H9 (cell line): ENCODE results near the gene RPL10A. TPM values are rescaled to one million over a fixed set of nuclear protein-coding genes. Genes with fewer than 3 reads are reported as not detected.
A peak's percentile ranks its signal among the peaks of the same experiment; 100 is the strongest.

Experiments used
- DNase-seq: peaks from one replicate; pipeline ENCODE4 v3.0.0-alpha.2; 2017
- H2AFZ ChIP-seq: one replicate; pipeline ENCODE4 v1.6.1; 2013; ENCODE audit warnings: mild to moderate bottlenecking, low read length, control low read depth, moderate library complexity
- H2AK5ac ChIP-seq: 2 replicates; pipeline ENCODE4 v1.6.1; 2013; ENCODE audit warnings: low read length, control low read depth, mixed read lengths; ENCODE audit not compliant: insufficient read length
- H2BK120ac ChIP-seq: one replicate; pipeline ENCODE4 v1.6.1; 2013; ENCODE audit warnings: low read depth, mild to moderate bottlenecking, low read length, control low read depth, inconsistent platforms; ENCODE audit not compliant: poor library complexity, severe bottlenecking
- H2BK12ac ChIP-seq: 2 replicates; pipeline ENCODE4 v1.6.1; 2013; ENCODE audit warnings: low read length, control low read depth, mixed read lengths, low read depth; ENCODE audit not compliant: insufficient read length
- H2BK15ac ChIP-seq: 2 replicates; pipeline ENCODE4 v1.6.1; 2013; ENCODE audit warnings: low read depth, low read length, control low read depth
- H2BK20ac ChIP-seq: one replicate; pipeline ENCODE4 v1.6.1; 2013; ENCODE audit warnings: low read depth, mild to moderate bottlenecking, low read length, control low read depth, inconsistent platforms; ENCODE audit not compliant: poor library complexity, severe bottlenecking
- H2BK5ac ChIP-seq: 2 replicates; pipeline ENCODE4 v1.6.1; 2013; ENCODE audit warnings: low read length, control low read depth, mixed read lengths; ENCODE audit not compliant: insufficient read length
- H3K14ac ChIP-seq: 2 replicates; pipeline ENCODE4 v1.6.1; 2013; ENCODE audit warnings: low read length, control low read depth; ENCODE audit not compliant: insufficient read depth
- H3K18ac ChIP-seq: 2 replicates; pipeline ENCODE4 v1.6.1; 2013; ENCODE audit warnings: low read depth, mild to moderate bottlenecking, mixed read lengths, low read length, control low read depth; ENCODE audit not compliant: insufficient read length
- H3K23ac ChIP-seq: 2 replicates; pipeline ENCODE4 v1.6.1; 2013; ENCODE audit warnings: low read length, control low read depth, mixed read lengths, low read depth; ENCODE audit not compliant: insufficient read length
- H3K23me2 ChIP-seq: 2 replicates; pipeline ENCODE4 v1.6.1; 2013; ENCODE audit warnings: low read depth, mild to moderate bottlenecking, mixed read lengths, low read length, control low read depth; ENCODE audit not compliant: insufficient read length, poor library complexity, severe bottlenecking
- H3K27ac ChIP-seq: 2 replicates; pipeline ENCODE4 v1.5.1; 2013; ENCODE audit warnings: low read length, control low read depth, mixed read lengths, low read depth; ENCODE audit not compliant: insufficient read length
- H3K27me3 ChIP-seq: 2 replicates; pipeline ENCODE4 v1.6.1; 2013; ENCODE audit warnings: low read length, control low read depth, inconsistent platforms; ENCODE audit not compliant: insufficient read depth
- H3K4ac ChIP-seq: 2 replicates; pipeline ENCODE4 v1.6.1; 2013; ENCODE audit warnings: low read depth, mild to moderate bottlenecking, control low read depth, inconsistent platforms, low read length, moderate library complexity
- H3K4me1 ChIP-seq: 2 replicates; pipeline ENCODE4 v1.6.1; 2013; ENCODE audit warnings: low read length, control low read depth, inconsistent platforms; ENCODE audit not compliant: insufficient read depth
- H3K4me2 ChIP-seq: 2 replicates; pipeline ENCODE4 v1.6.1; 2013; ENCODE audit warnings: low read length, control low read depth, mixed read lengths; ENCODE audit not compliant: insufficient read length, insufficient read depth
- H3K56ac ChIP-seq: 2 replicates; pipeline ENCODE4 v1.6.1; 2013; ENCODE audit warnings: low read depth, mild to moderate bottlenecking, mixed read lengths, low read length, control low read depth; ENCODE audit not compliant: insufficient read length
- H3K79me1 ChIP-seq: 2 replicates; pipeline ENCODE4 v1.6.1; 2013; ENCODE audit warnings: low read depth, mild to moderate bottlenecking, moderate library complexity, low read length, control low read depth, inconsistent platforms; ENCODE audit not compliant: insufficient read depth, poor library complexity, severe bottlenecking
- H3K79me2 ChIP-seq: 2 replicates; pipeline ENCODE4 v1.6.1; 2013; ENCODE audit warnings: low read length, control low read depth, inconsistent platforms; ENCODE audit not compliant: insufficient read depth
- H3K9ac ChIP-seq: 2 replicates; pipeline ENCODE4 v1.6.1; 2013; ENCODE audit warnings: low read length, control low read depth, mixed read lengths; ENCODE audit not compliant: insufficient read length; ENCODE audit errors: extremely low read depth
- H3K9me3 ChIP-seq: one replicate; pipeline ENCODE4 v1.6.1; 2013; ENCODE audit warnings: low read depth, low read length, inconsistent platforms; ENCODE audit not compliant: control insufficient read depth
- H3T11ph ChIP-seq: one replicate; pipeline ENCODE4 v1.6.1; 2013; ENCODE audit warnings: mild to moderate bottlenecking, low read length, control low read depth, inconsistent platforms
- H4K20me1 ChIP-seq: one replicate; pipeline ENCODE4 v1.6.1; 2013; ENCODE audit not compliant: control insufficient read depth, insufficient read length, insufficient read depth
- H4K5ac ChIP-seq: 2 replicates; pipeline ENCODE4 v1.6.1; 2013; ENCODE audit warnings: low read depth, mild to moderate bottlenecking, mixed read lengths, low read length, control low read depth; ENCODE audit not compliant: insufficient read length
- H4K8ac ChIP-seq: replicated peaks from 2 replicates; pipeline ENCODE4 v1.6.1; 2013; ENCODE audit warnings: low read length, control low read depth, mixed read lengths, low read depth; ENCODE audit not compliant: insufficient read length
- H4K91ac ChIP-seq: 2 replicates; pipeline ENCODE4 v1.6.1; 2013; ENCODE audit warnings: low read depth, mild to moderate bottlenecking, moderate library complexity, mixed read lengths, low read length, control low read depth; ENCODE audit not compliant: insufficient read length
- H3K27ac Mint-ChIP-seq, 3 experiments: 2 replicates in 2 of 3; 3 replicates in 1 of 3; pipeline ENCODE4 v1.8.0; 2020 to 2021; ENCODE audit warnings: mixed read lengths in 3 of 3, mild to moderate bottlenecking in 1 of 3, moderate library complexity in 1 of 3
- H3K27me3 Mint-ChIP-seq: 2 replicates; pipeline ENCODE4 v1.8.0; 2021; ENCODE audit warnings: low read depth, mild to moderate bottlenecking, moderate library complexity, mixed read lengths
- H3K36me3 Mint-ChIP-seq, 3 experiments: 2 replicates in 2 of 3; 3 replicates in 1 of 3; pipeline ENCODE4 v1.8.0; 2020 to 2021; ENCODE audit warnings: low read depth in 3 of 3, mixed read lengths in 3 of 3; ENCODE audit not compliant: insufficient read depth in 1 of 3
- H3K4me1 Mint-ChIP-seq, 2 experiments: 2 replicates each; pipeline ENCODE4 v1.8.0; 2020; ENCODE audit warnings: mixed read lengths in 2 of 2
- H3K4me3 Mint-ChIP-seq, 2 experiments: 2 replicates in 1 of 2; 3 replicates in 1 of 2; pipeline ENCODE4 v1.8.0; 2020 to 2021; ENCODE audit warnings: mild to moderate bottlenecking in 2 of 2, mixed read lengths in 2 of 2, moderate library complexity in 1 of 2
- H3K9me3 Mint-ChIP-seq, 2 experiments: 2 replicates in 1 of 2; 3 replicates in 1 of 2; pipeline ENCODE4 v1.8.0; 2020; ENCODE audit warnings: mild to moderate bottlenecking in 2 of 2, mixed read lengths in 2 of 2, moderate library complexity in 1 of 2
- CTCF ChIP-seq: fragments of 200-600 bp; sonication (generic); conservative IDR thresholded peaks from 3 replicates; pipeline ENCODE4 v1.8.0; 2021; ENCODE audit warnings: antibody characterized with exemption, mild to moderate bottlenecking
- WGBS: extraction: QIAGEN DNeasy Blood & Tissue Kit; methylation state at CpG from one replicate; pipeline ENCODE4 v1.1.7; 2013; ENCODE audit warnings: missing lambda C conversion rate, low lambda C conversion rate, mixed read lengths; ENCODE audit not compliant: insufficient read length; ENCODE audit errors: extremely low coverage; 5-methylcytosine and 5-hydroxymethylcytosine counted together
- total RNA-seq: library from RNA; stranded (reverse); gene quantifications from 2 replicates; pipeline ENCODE4 v1.2.1, GENCODE V29; 2021

RPL10A gene
- total RNA-seq, 1 experiment from 2014 or later: 1,830 TPM

- Histone ChIP-seq H2BK12ac (no peak overlapping the region), H3K23ac (no peak overlapping the region), H3K4ac (no peak overlapping the region), H4K20me1 (peaks cover 3% of the 10 kb centered on the region), H3K4me1 (peaks cover 15% of the 10 kb centered on the region; the same call in 1 of the 2 replicates), H2BK20ac (no peak overlapping the region), H3T11ph (no peak overlapping the region), H3K14ac (no peak overlapping the region), H2AK5ac (no peak overlapping the region), H3K23me2 (peaks cover 21% of the 10 kb centered on the region), H4K5ac (no peak overlapping the region), H3K9me3 (no peaks in the 10 kb centered on the region), H3K4me2 (no peak overlapping the region), H3K27me3 (no peaks in the 10 kb centered on the region; the same call in 1 of the 2 replicates), H3K79me1 (no peaks in the 10 kb centered on the region), H2BK120ac (no peak overlapping the region), H3K79me2 (peaks cover 2% of the 10 kb centered on the region; the same call in 1 of the 2 replicates), H4K91ac (no peak overlapping the region), H2BK5ac (no peak overlapping the region), H2BK15ac (no peak overlapping the region), H4K8ac (no peak overlapping the region), H3K9ac (no peak overlapping the region), H3K56ac (no peak overlapping the region), H3K18ac (no peak overlapping the region), H2AFZ (no peak overlapping the region), H3K27ac (no peak overlapping the region)
- Mint-ChIP-seq H3K27ac (peak overlapping the region in 1 of 3 experiments; percentile 23; a peak in 1 of 7 replicates), H3K9me3 (no peaks in the 10 kb centered on the region), H3K4me3 (peak overlapping the region in 1 of 2 experiments; percentile 58; a peak in 3 of 5 replicates), H3K27me3 (peaks cover 15% of the 10 kb centered on the region), H3K4me1 (peaks cover 56 to 66% of the 10 kb centered on the region in 2 experiments), H3K36me3 (peaks cover 0 to under 1% (median 0%) of the 10 kb centered on the region in 3 experiments; a peak in 2 of 7 replicates)
- TF ChIP-seq CTCF: no peak
- no CpG with 5 or more reads among the region's 28 CpGs for WGBS
- DNase-seq: no peak
Measured at GRCh38 chr6:35493307-35493983, 25.2 kb downstream of the RPL10A start.
